ENCODE results near the gene ROR1.

ROR1 gene

DNA sequence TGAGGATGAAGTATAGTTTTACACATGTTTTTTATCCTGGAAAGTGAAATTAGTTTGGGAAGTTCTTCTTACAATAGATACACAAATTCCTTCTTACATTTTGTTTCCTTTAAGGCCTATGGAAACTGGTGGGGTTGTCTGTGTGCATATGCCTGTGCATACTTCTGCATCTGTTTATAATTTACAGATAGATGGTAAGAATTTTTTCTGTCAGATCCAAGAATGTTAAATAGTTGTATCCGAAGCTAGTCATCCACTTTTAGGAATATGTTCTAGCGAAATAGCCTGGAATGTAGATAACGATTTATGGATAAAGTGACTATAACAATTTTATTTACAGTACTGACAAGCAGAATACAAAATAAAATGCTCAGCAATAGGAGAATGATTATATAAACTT is 194.1 kb downstream of the ROR1 start:
- H3K27ac ChIP-seq (ENCODE audit: low read length), result no peak overlapping the region
- no peak overlapping the region for H2AFZ ChIP-seq (ENCODE audit: low read length)
- no peaks in the 10 kb centered on the region for H3F3A ChIP-seq (ENCODE audit: insufficient read depth, low read length)
- H3K9ac ChIP-seq (ENCODE audit: low read length), result no peak overlapping the region
- no peaks in the 10 kb centered on the region for H3K9me3 ChIP-seq (replicated peaks; ENCODE audit: insufficient read depth, low read length)
- TF ChIP-seq, protein P1, sequence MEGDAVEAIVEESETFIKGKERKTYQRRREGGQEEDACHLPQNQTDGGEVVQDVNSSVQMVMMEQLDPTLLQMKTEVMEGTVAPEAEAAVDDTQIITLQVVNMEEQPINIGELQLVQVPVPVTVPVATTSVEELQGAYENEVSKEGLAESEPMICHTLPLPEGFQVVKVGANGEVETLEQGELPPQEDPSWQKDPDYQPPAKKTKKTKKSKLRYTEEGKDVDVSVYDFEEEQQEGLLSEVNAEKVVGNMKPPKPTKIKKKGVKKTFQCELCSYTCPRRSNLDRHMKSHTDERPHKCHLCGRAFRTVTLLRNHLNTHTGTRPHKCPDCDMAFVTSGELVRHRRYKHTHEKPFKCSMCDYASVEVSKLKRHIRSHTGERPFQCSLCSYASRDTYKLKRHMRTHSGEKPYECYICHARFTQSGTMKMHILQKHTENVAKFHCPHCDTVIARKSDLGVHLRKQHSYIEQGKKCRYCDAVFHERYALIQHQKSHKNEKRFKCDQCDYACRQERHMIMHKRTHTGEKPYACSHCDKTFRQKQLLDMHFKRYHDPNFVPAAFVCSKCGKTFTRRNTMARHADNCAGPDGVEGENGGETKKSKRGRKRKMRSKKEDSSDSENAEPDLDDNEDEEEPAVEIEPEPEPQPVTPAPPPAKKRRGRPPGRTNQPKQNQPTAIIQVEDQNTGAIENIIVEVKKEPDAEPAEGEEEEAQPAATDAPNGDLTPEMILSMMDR (IDR thresholded peaks at IDR 0.05; ENCODE audit: low read length), result no peak
- TF ChIP-seq EZH2 (optimal IDR thresholded peaks at IDR 0.05; ENCODE audit: low read depth, low read length) (no peak), EZH2phosphoT487 (IDR thresholded peaks at IDR 0.05; ENCODE audit: low read length) (no peak)
- H3K36me3 ChIP-seq (replicated peaks; ENCODE audit: insufficient read depth, low read length), result no peaks in the 10 kb centered on the region
- no peak overlapping the region for H3K4me2 ChIP-seq (ENCODE audit: low read depth, low read length)
- H3K4me1 ChIP-seq (ENCODE audit: low read length), result peaks cover 13% of the 10 kb centered on the region
- no peak for DNase-seq
- no peaks in the 10 kb centered on the region for H3K9me2 ChIP-seq (replicated peaks; ENCODE audit: insufficient read depth, low read length)
- H3K79me2 ChIP-seq (ENCODE audit: low read length), result no peaks in the 10 kb centered on the region
- H4K20me1 ChIP-seq (ENCODE audit: insufficient read depth, low read length), result no peaks in the 10 kb centered on the region
- no peak overlapping the region for H3K4me3 ChIP-seq (ENCODE audit: low read length)
- no peaks in the 10 kb centered on the region for H3K27me3 ChIP-seq (replicated peaks; ENCODE audit: insufficient read depth, low read length)

DNA sequence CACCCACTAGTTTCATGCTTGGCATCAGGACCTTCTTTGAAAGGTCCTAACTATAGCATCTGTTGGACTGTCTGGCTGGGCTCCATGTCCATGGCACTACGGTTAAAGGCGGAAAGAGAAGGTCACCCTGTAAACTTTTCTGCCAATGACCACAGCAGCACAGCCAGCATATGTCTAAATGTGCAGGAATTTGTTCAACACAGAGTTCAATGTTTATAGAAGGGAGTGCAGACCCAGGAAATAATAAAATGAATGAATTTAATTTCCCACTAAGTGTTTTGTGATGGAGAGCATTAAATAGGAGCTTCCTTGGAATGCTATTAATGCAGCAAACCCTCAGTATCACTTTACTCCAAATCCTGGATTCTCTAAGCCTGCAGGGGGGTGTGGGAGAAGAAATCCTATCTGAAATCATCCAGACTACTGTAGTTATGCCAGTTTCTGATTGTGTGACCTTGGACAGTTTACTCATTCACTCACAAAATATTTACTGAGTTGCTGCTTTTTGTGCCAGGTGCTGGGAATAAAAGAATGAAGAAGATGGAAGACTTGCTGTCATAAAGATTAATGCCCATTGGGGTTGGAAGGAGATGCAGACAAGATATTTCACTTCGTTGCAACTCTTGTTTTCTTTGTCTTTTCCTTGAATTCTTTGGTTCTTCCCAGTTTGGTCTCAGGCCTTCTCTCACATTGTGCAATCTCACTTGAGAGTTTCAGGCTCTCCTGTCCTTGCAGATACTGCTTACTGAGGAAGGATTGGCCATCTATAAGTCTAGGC is 195.0 kb downstream of the ROR1 start:
- no peak for DNase-seq
- Histone ChIP-seq H3K79me2 (ENCODE audit: low read length) (no peaks in the 10 kb centered on the region), H3K27me3 (replicated peaks; ENCODE audit: insufficient read depth, low read length) (no peaks in the 10 kb centered on the region), H3K4me2 (ENCODE audit: low read depth, low read length) (peak overlapping the region; percentile 22; the same call in 1 of the 2 replicates), H3K9ac (ENCODE audit: low read length) (no peak overlapping the region), H3K27ac (ENCODE audit: low read length) (no peak overlapping the region), H4K20me1 (ENCODE audit: insufficient read depth, low read length) (no peaks in the 10 kb centered on the region), H2AFZ (ENCODE audit: low read length) (no peak overlapping the region), H3F3A (ENCODE audit: insufficient read depth, low read length) (no peaks in the 10 kb centered on the region), H3K36me3 (replicated peaks; ENCODE audit: insufficient read depth, low read length) (no peaks in the 10 kb centered on the region), H3K9me2 (replicated peaks; ENCODE audit: insufficient read depth, low read length) (no peaks in the 10 kb centered on the region), H3K4me1 (ENCODE audit: low read length) (peaks cover 13% of the 10 kb centered on the region), H3K4me3 (ENCODE audit: low read length) (no peak overlapping the region), H3K9me3 (replicated peaks; ENCODE audit: insufficient read depth, low read length) (no peaks in the 10 kb centered on the region)
- TF ChIP-seq, protein P1 (IDR thresholded peaks at IDR 0.05; ENCODE audit: low read length), result no peak
- TF ChIP-seq EZH2 (optimal IDR thresholded peaks at IDR 0.05; ENCODE audit: low read depth, low read length) (no peak), EZH2phosphoT487 (IDR thresholded peaks at IDR 0.05; ENCODE audit: low read length) (no peak)

DNA sequence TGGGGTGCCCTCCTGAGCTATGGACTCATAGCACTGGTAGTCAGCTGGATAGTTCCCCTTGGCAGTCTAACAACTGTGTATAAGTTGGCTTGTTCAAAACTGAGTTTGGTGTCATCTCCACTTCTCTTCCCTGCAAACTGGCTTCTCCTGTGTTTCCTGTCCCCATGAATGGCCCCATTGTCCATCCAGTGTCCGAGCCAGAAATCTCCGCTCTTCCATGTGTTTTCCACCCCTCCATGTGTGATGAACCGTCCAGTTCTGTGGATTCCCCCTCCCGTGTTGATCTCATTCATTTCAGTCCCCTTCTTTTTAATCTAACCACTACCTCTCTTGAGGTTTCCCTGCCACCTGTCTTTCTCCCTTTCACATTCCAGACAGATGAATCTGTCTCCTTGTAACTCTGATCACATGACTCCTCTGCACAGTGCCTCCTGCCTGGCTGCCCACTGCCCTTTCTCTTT is 195.7 kb downstream of the ROR1 start:
- peak; percentile 27 for DNase-seq
- Histone ChIP-seq H3K4me1 (ENCODE audit: low read length) (peaks cover 13% of the 10 kb centered on the region), H3K79me2 (ENCODE audit: low read length) (no peaks in the 10 kb centered on the region), H3K36me3 (replicated peaks; ENCODE audit: insufficient read depth, low read length) (no peaks in the 10 kb centered on the region), H3K9ac (ENCODE audit: low read length) (no peak overlapping the region), H3K9me2 (replicated peaks; ENCODE audit: insufficient read depth, low read length) (no peaks in the 10 kb centered on the region), H3K27me3 (replicated peaks; ENCODE audit: insufficient read depth, low read length) (no peaks in the 10 kb centered on the region), H3F3A (ENCODE audit: insufficient read depth, low read length) (no peaks in the 10 kb centered on the region), H3K27ac (ENCODE audit: low read length) (no peak overlapping the region), H3K9me3 (replicated peaks; ENCODE audit: insufficient read depth, low read length) (no peaks in the 10 kb centered on the region), H2AFZ (ENCODE audit: low read length) (no peak overlapping the region), H4K20me1 (ENCODE audit: insufficient read depth, low read length) (no peaks in the 10 kb centered on the region), H3K4me3 (ENCODE audit: low read length) (no peak overlapping the region), H3K4me2 (ENCODE audit: low read depth, low read length) (peak overlapping the region; percentile 22)
- TF ChIP-seq EZH2 (optimal IDR thresholded peaks at IDR 0.05; ENCODE audit: low read depth, low read length), result no peak
- TF ChIP-seq, protein P1 (IDR thresholded peaks at IDR 0.05; ENCODE audit: low read length), result no peak
- no peak for TF ChIP-seq EZH2phosphoT487 (IDR thresholded peaks at IDR 0.05; ENCODE audit: low read length)
